SK-N-SH treated with all-trans-retinoic acid at 6 μM for 48 hours (cell line): ENCODE results near the gene TUT4.

ENCODE experiments used
- BACH2 ChIP-seq: fragments of 250-450 bp; sonication (Bioruptor Pico); IDR thresholded peaks from 2 replicates; pipeline ENCODE4 v1.9.0; 2021; ENCODE audit warnings: mild to moderate bottlenecking, borderline replicate concordance
- CREB5 ChIP-seq: fragments of 250-450 bp; sonication (Bioruptor Pico); IDR thresholded peaks from 2 replicates; pipeline ENCODE4 v1.5.1; 2020; ENCODE audit warnings: low read depth, mild to moderate bottlenecking, moderate library complexity
- OSR1 ChIP-seq: fragments of 250-450 bp; sonication (Bioruptor Pico); IDR thresholded peaks from 2 replicates; pipeline ENCODE4 v1.8.0; 2022; ENCODE audit warnings: moderate library complexity, mild to moderate bottlenecking, inconsistent platforms
- PPARA ChIP-seq: fragments of 250-450 bp; sonication (Bioruptor Pico); IDR thresholded peaks from 2 replicates; pipeline ENCODE4 v1.5.0; 2020; ENCODE audit warnings: mild to moderate bottlenecking, borderline replicate concordance
- TSHZ2 ChIP-seq: fragments of 250-450 bp; sonication (Bioruptor Pico); IDR thresholded peaks from 2 replicates; pipeline ENCODE4 v1.5.0; 2020; ENCODE audit warnings: mild to moderate bottlenecking, moderate library complexity
- ZC3H10 ChIP-seq: fragments of 250-450 bp; sonication (Bioruptor Pico); IDR thresholded peaks from 2 replicates; pipeline ENCODE4 v1.5.1; 2021; ENCODE audit warnings: mild to moderate bottlenecking, moderate library complexity
- ZNF565 ChIP-seq: fragments of 450-650 bp; formaldehyde crosslinking; conservative IDR thresholded peaks from 2 replicates; pipeline ENCODE4 v1.5.0; 2020; ENCODE audit warnings: low read depth, mild to moderate bottlenecking, moderate library complexity

GRCh38 chr1:52546852-52547251, 6.0 kb downstream of the TUT4 start:
- TF ChIP-seq ZNF565 (CRISPR knock-in tag) (no peak), TSHZ2 (CRISPR knock-in tag) (no peak), PPARA (CRISPR knock-in tag) (no peak), BACH2 (no peak), CREB5 (CRISPR knock-in tag) (no peak), ZC3H10 (CRISPR knock-in tag) (no peak), OSR1 (CRISPR knock-in tag) (no peak)
